H1 (cell line): ENCODE results near the gene FKRP.

ENCODE experiments used
- CHD2 ChIP-seq: IDR thresholded peaks from 2 replicates; pipeline ENCODE4 v1.6.1; 2012; ENCODE audit warnings: low read length, improper control_type of control experiment
- CREB1 ChIP-seq: IDR thresholded peaks from 2 replicates; pipeline ENCODE4 v1.6.1; 2012; ENCODE audit warnings: inconsistent platforms
- CTCF ChIP-seq, 3 experiments: IDR thresholded peaks; 1 replicate in 2 of 3; 2 replicates in 1 of 3; pipeline versions ENCODE4 v1.5.1 to v1.6.1; 2011; ENCODE audit warnings: low read length in 3 of 3, mild to moderate bottlenecking in 3 of 3, inconsistent platforms in 2 of 3, low read depth in 1 of 3, moderate library complexity in 1 of 3; ENCODE audit not compliant: insufficient read depth in 1 of 3; ENCODE audit errors: control extremely low read depth in 1 of 3
- POLR2A ChIP-seq, 2 experiments: IDR thresholded peaks; 1 replicate in 1 of 2; 2 replicates in 1 of 2; pipeline ENCODE4 v1.6.1; 2011; ENCODE audit warnings: low read depth in 2 of 2, low read length in 2 of 2, mild to moderate bottlenecking in 2 of 2; ENCODE audit errors: control extremely low read depth in 1 of 2
- RBBP5 ChIP-seq: IDR thresholded peaks from 2 replicates; pipeline ENCODE4 v1.7.1; 2012; ENCODE audit warnings: low read depth, mild to moderate bottlenecking, inconsistent platforms, low read length, moderate library complexity, borderline replicate concordance
- USF2 ChIP-seq: IDR thresholded peaks from 2 replicates; pipeline ENCODE4 v1.6.1; 2011; ENCODE audit warnings: low read length, improper control_type of control experiment

GRCh38 chr19:46789371-46789770, 43.5 kb downstream of the FKRP start:
- TF ChIP-seq CTCF (IDR thresholded peaks at IDR 0.05; ENCODE audit: control extremely low read depth in 1 of 3, insufficient read depth in 1 of 3, low read depth in 1 of 3, low read length in 3 of 3) (no peak), RBBP5 (no peak), CREB1 (no peak), USF2 (no peak), CHD2 (no peak), POLR2A (IDR thresholded peaks at IDR 0.05; ENCODE audit: control extremely low read depth in 1 of 2, low read depth in 2 of 2, low read length in 2 of 2) (no peak)
